ENCODE results near the gene C21orf91. TPM values are rescaled to one million over a fixed set of nuclear protein-coding genes. Genes with fewer than 3 reads are reported as not detected.
A peak's percentile ranks its signal among the peaks of the same experiment; 100 is the strongest.

Gene C21orf91
- total RNA-seq, 1 experiment from 2014 or later, result 22.1 TPM

GRCh38 chr21:17834639-17835354 is 15.6 kb upstream of the C21orf91 start:
- CTCF ChIA-PET, result interaction anchor here (2.4 kb wide), 1 partner anchor 90 kb away, joined by 10 read pairs; no protein-coding TSS in a partner anchor

GRCh38 chr21:17829472-17829871 is 10.3 kb upstream of the C21orf91 start:
- ChIA-PET POLR2A (interaction anchor here (1.0 to 4.6 kb wide), 4 partner anchors 9 to 18 kb away, joined by 4 to 34 read pairs (median 6); partner anchors contain the start of gene C21orf91), CTCF (interaction anchor here (0.6 to 0.8 kb wide), 2 partner anchors 104 to 140 kb away, joined by 3 read pairs; no protein-coding TSS in a partner anchor)
- peaks cover 9% of the 10 kb centered on the region for H3K4me1 Mint-ChIP-seq (ENCODE audit: insufficient read depth, unreplicated experiment)
- BruUV-seq (replicated peaks), result no TSS peak
- no peaks in the 10 kb centered on the region for H3K27me3 Mint-ChIP-seq (ENCODE audit: insufficient read depth, unreplicated experiment)
- peaks cover 6% of the 10 kb centered on the region for H3K36me3 Mint-ChIP-seq (ENCODE audit: insufficient read depth, unreplicated experiment)
- intact Hi-C loops (cut with micrococcal nuclease), result no loop called here
- H3K9me3 Mint-ChIP-seq (ENCODE audit: unreplicated experiment), result no peaks in the 10 kb centered on the region
- H3K27ac Mint-ChIP-seq (ENCODE audit: low read depth, unreplicated experiment), result no peak overlapping the region
- peak; percentile 27 for DNase-seq (ENCODE audit: unreplicated experiment)
- no peak overlapping the region for H3K4me3 Mint-ChIP-seq (ENCODE audit: unreplicated experiment)
- no peak for TF ChIP-seq CTCF (IDR thresholded peaks at IDR 0.05; ENCODE audit: unreplicated experiment)

More at GRCh38 chr21:17834639-17835354, 15.6 kb upstream of the C21orf91 start:
- DNase-seq (ENCODE audit: unreplicated experiment), result no peak
- no peak for TF ChIP-seq CTCF (IDR thresholded peaks at IDR 0.05; ENCODE audit: unreplicated experiment)
- no peaks in the 10 kb centered on the region for H3K9me3 Mint-ChIP-seq (ENCODE audit: unreplicated experiment)
- H3K27me3 Mint-ChIP-seq (ENCODE audit: insufficient read depth, unreplicated experiment), result no peaks in the 10 kb centered on the region
- no TSS peak for BruUV-seq (replicated peaks)
- POLR2A ChIA-PET, result interaction anchor here (0.7 to 1.5 kb wide), 4 partner anchors 13 to 87 kb away, joined by 3 to 5 read pairs (median 3); partner anchors contain the start of gene C21orf91
- no peak overlapping the region for H3K27ac Mint-ChIP-seq (ENCODE audit: low read depth, unreplicated experiment)
- H3K4me3 Mint-ChIP-seq (ENCODE audit: unreplicated experiment), result no peak overlapping the region
- no peaks in the 10 kb centered on the region for H3K4me1 Mint-ChIP-seq (ENCODE audit: insufficient read depth, unreplicated experiment)
- H3K36me3 Mint-ChIP-seq (ENCODE audit: insufficient read depth, unreplicated experiment), result no peaks in the 10 kb centered on the region
- intact Hi-C loops (cut with micrococcal nuclease), result no loop called here

- H3K36me3 Mint-ChIP-seq (ENCODE audit: insufficient read depth, unreplicated experiment), result peaks cover 7% of the 10 kb centered on the region
- peak; percentile 11 for DNase-seq (ENCODE audit: unreplicated experiment)
- H3K27me3 Mint-ChIP-seq (ENCODE audit: insufficient read depth, unreplicated experiment), result no peaks in the 10 kb centered on the region
- peak overlapping the region; percentile 16 for H3K27ac Mint-ChIP-seq (ENCODE audit: low read depth, unreplicated experiment)
- ChIA-PET POLR2A (interaction anchor here (0.8 to 4.6 kb wide), 2 partner anchors 9 to 96 kb away, joined by 3 to 34 read pairs; partner anchors contain the start of gene C21orf91), CTCF (interaction anchor here (0.8 to 1.0 kb wide), 2 partner anchors 8 to 53 kb away, joined by 4 read pairs; no protein-coding TSS in a partner anchor)
- BruUV-seq (replicated peaks), result no TSS peak
- no peaks in the 10 kb centered on the region for H3K9me3 Mint-ChIP-seq (ENCODE audit: unreplicated experiment)
- intact Hi-C loops (cut with micrococcal nuclease), result no loop called here
- peaks cover 9% of the 10 kb centered on the region for H3K4me1 Mint-ChIP-seq (ENCODE audit: insufficient read depth, unreplicated experiment)
- H3K4me3 Mint-ChIP-seq (ENCODE audit: unreplicated experiment), result peak overlapping the region; percentile 2
- no peak for TF ChIP-seq CTCF (IDR thresholded peaks at IDR 0.05; ENCODE audit: unreplicated experiment)
Measured at GRCh38 chr21:17828223-17828622, 9.1 kb upstream of the C21orf91 start.

- Mint-ChIP-seq H3K36me3 (ENCODE audit: insufficient read depth, unreplicated experiment) (peaks cover 13% of the 10 kb centered on the region), H3K4me1 (ENCODE audit: insufficient read depth, unreplicated experiment) (peaks cover 9% of the 10 kb centered on the region), H3K27ac (ENCODE audit: low read depth, unreplicated experiment) (no peak overlapping the region), H3K9me3 (ENCODE audit: unreplicated experiment) (no peaks in the 10 kb centered on the region), H3K27me3 (ENCODE audit: insufficient read depth, unreplicated experiment) (no peaks in the 10 kb centered on the region), H3K4me3 (ENCODE audit: unreplicated experiment) (no peak overlapping the region)
- BruUV-seq (replicated peaks), result no TSS peak
- POLR2A ChIA-PET, result no interaction called here
- intact Hi-C loops (cut with micrococcal nuclease), result no loop called here
- CTCF ChIA-PET, result no interaction called here
- no peak for DNase-seq (ENCODE audit: unreplicated experiment)
- TF ChIP-seq CTCF (IDR thresholded peaks at IDR 0.05; ENCODE audit: unreplicated experiment), result no peak
Measured at GRCh38 chr21:17823846-17824245, 4.7 kb upstream of the C21orf91 start.
